Right lobe of liver (tissue), 6 donors: ENCODE data around the gene PALM3. TPM values are rescaled to one million over a fixed set of nuclear protein-coding genes. Genes with fewer than 3 reads are reported as not detected.
A peak's percentile ranks its signal among the peaks of the same experiment; 100 is the strongest.

Source experiments
- ATAC-seq, 4 donors: fragments of 200-7000 bp; cut with Tn5 transposase; one replicate each; pipeline ENCODE4 v1.9.1; 2020; ENCODE audit warnings: mild to moderate bottlenecking in 4 of 4, moderate library complexity in 4 of 4
- DNase-seq, 3 donors: peaks; one replicate each; pipeline ENCODE4 v3.0.0-alpha.2; 2020
- H3K27ac ChIP-seq, 3 donors: fragments of 200-600 bp; one replicate each; pipeline ENCODE4 v1.8.0; 2022
- H3K27me3 ChIP-seq, 2 donors: fragments of 200-600 bp; one replicate each; pipeline ENCODE4 v1.8.0; 2022
- H3K36me3 ChIP-seq, 4 donors: fragments of 200-600 bp; sonication (generic) in 1 of 4; one replicate each; pipeline versions ENCODE4 v1.5.1 to v1.8.0; 2017 to 2022; ENCODE audit warnings: control low read depth in 1 of 4
- H3K4me1 ChIP-seq, 4 donors: fragments of 200-600 bp; sonication (generic) in 1 of 4; one replicate each; pipeline versions ENCODE4 v1.5.1 to v1.8.0; 2017 to 2022; ENCODE audit warnings: control low read depth in 1 of 4
- H3K4me3 ChIP-seq, 3 donors: fragments of 200-600 bp; one replicate each; pipeline ENCODE4 v1.8.0; 2022
- H3K9me3 ChIP-seq, 4 donors: fragments of 200-600 bp; sonication (generic) in 1 of 4; one replicate each; pipeline versions ENCODE4 v1.5.1 to v1.8.0; 2017 to 2022; ENCODE audit warnings: control low read depth in 1 of 4
- POLR2A ChIP-seq: fragments of 450-650 bp; IDR thresholded peaks from one replicate; pipeline ENCODE4 v1.6.1; 2017; ENCODE audit warnings: antibody characterized with exemption, mild to moderate bottlenecking
- WGBS: methylation state at CpG from one replicate; pipeline ENCODE4 v1.1.6; 2018; ENCODE audit warnings: low coverage, low lambda C conversion rate; ENCODE audit not compliant: insufficient coverage; ENCODE audit errors: missing lambda C conversion rate; 5-methylcytosine and 5-hydroxymethylcytosine counted together
- intact Hi-C, 2 donors: fragments of 100-400 bp; cut with DNase I; formaldehyde crosslinking; loops; one replicate each; pipeline versions ENCODE4 v1.11.2 to v1.14.1; 2022
- total RNA-seq, 6 experiments: library from RNA; depleted of rRNA in 2 of 6; stranded (reverse); fragments of >200 nt in 2 of 6; fragmentation: NEBNext Ultra II Directional in 3 of 6; extraction: Animal tissue kit (Norgen Biotek cat#: 25700) in 3 of 6; gene quantifications; one replicate each; pipeline versions ENCODE4 v1.1.0 to v1.2.4, GENCODE V29; 2016 to 2023
- TF ChIP-seq, protein P1 (sequence below), 4 donors: fragments of 200-600 bp in 3 of 4; fragments of 450-650 bp in 1 of 4; IDR thresholded peaks; one replicate each; pipeline versions ENCODE4 v1.5.1 to v1.8.0; 2016 to 2022; ENCODE audit warnings: antibody characterized with exemption in 4 of 4, mild to moderate bottlenecking in 2 of 4
- donor health status: DM: no; HTN: yes; CAD: no.
- donor health status: DM: no; HTN: no; CAD: no.
- donor health status: DM: no; HTN: no; CAD: no.
- donor health status: DM: no; HTN: yes; CAD: no.
- donor health status: DM: no; HTN: yes; CAD: no.

The PALM3 gene
- total RNA-seq, 6 experiments from 2014 or later, result 5.3 to 33.9 (median 17.0) TPM

DNA sequence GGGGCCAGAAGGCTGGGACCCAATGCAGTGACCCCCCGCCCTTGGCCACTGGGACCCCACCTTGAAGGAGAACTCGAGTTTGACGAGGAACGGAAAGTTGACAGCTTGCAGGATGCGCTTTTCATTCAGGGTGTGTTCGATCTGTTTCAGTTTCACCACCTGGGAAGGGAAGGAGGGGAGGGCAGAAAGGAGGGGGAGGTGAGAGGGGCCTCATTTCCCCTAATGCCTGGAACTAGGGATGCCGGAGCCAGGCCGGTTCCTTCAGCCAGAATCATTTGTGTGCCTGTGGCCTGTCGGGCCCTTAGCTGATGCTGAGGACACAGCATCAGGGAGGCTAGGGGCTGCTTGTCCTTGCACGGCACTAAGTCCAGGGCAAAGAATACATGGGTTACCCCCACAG is 40.9 kb upstream of the PALM3 start:
- intact Hi-C loops, result no loop called here
- DNase-seq, result no peak
- Histone ChIP-seq H3K4me3 (no peak overlapping the region), H3K27me3 (no peaks in the 10 kb centered on the region), H3K4me1 (no peaks in the 10 kb centered on the region), H3K9me3 (no peaks in the 10 kb centered on the region), H3K36me3 (peaks cover 0 to 65% (median 25%) of the 10 kb centered on the region in 4 donors), H3K27ac (no peak overlapping the region)
- no peak for ATAC-seq
- no peak for TF ChIP-seq POLR2A
- TF ChIP-seq, protein P1, sequence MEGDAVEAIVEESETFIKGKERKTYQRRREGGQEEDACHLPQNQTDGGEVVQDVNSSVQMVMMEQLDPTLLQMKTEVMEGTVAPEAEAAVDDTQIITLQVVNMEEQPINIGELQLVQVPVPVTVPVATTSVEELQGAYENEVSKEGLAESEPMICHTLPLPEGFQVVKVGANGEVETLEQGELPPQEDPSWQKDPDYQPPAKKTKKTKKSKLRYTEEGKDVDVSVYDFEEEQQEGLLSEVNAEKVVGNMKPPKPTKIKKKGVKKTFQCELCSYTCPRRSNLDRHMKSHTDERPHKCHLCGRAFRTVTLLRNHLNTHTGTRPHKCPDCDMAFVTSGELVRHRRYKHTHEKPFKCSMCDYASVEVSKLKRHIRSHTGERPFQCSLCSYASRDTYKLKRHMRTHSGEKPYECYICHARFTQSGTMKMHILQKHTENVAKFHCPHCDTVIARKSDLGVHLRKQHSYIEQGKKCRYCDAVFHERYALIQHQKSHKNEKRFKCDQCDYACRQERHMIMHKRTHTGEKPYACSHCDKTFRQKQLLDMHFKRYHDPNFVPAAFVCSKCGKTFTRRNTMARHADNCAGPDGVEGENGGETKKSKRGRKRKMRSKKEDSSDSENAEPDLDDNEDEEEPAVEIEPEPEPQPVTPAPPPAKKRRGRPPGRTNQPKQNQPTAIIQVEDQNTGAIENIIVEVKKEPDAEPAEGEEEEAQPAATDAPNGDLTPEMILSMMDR (IDR thresholded peaks at IDR 0.05), result no peak
- WGBS, result 90% methylated on average over 6 of the region's 10 CpGs

DNA sequence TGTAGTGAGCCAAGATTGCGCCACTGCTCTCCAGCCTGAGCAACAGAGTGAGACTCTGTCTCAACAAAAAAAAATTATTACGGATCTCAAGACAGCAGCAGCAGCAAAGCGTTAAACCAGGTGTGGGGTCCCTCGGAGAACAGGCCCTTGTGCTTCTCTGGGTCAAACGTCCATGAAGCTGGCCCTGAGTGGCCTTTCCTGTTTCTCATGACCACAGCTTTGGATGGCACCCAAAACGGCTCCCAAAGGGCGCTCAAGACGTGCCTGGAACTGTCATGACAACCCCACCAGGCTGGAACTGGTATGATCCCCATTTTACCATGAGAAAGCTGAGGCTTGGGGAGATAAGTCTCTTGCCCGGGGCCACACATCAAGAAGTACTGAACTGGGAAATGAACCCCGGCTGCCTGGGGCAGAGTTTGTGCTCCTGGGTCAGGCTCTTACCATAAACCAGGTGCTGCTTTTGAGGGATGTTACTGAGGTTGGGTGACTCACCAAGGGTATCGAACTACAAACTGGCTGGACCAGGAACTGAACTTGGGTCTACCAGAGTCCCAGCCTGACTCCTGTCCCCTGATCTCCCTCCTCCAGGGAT is 40.3 kb upstream of the PALM3 start:
- TF ChIP-seq POLR2A, result no peak
- TF ChIP-seq, protein P1 (IDR thresholded peaks at IDR 0.05), result no peak
- peaks cover 0 to 71% (median 27%) of the 10 kb centered on the region in 4 donors for H3K36me3 ChIP-seq
- no peaks in the 10 kb centered on the region for H3K9me3 ChIP-seq
- DNase-seq (no peak), ATAC-seq (peak in 1 of 4 donors; percentile 15)
- 51% methylated on average over 8 of the region's 11 CpGs for WGBS
- H3K4me1 ChIP-seq, result no peaks in the 10 kb centered on the region
- no peak overlapping the region for H3K27ac ChIP-seq
- intact Hi-C loops, result no loop called here
- H3K4me3 ChIP-seq, result no peak overlapping the region
- H3K27me3 ChIP-seq, result no peaks in the 10 kb centered on the region

DNA sequence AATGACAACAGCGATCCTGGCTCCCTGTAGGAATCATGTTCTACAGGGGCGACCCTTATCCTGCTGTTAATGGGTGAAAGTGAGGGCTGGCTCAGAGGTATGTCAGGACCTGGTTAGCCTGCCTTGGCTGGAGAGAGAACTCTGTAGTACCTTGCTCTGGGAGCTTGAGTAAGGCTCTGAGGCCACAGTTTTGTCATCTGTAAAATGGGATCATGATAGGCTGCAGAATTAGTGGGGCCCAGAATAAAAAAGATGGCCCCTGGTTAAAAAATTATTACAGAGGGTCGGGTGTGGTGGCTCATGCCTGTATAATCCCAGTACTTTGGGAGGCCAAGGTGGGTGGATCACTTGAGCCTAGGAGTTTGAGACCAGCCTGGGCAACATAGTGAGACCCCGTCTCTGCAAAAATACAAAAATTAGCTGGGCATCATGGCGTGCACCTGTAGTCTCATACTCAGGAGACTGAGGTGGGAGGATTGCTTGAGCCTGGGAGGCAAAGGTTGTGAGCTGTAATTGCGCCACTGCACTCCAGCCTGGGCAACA is 39.2 kb upstream of the PALM3 start:
- Histone ChIP-seq H3K4me3 (no peak overlapping the region), H3K4me1 (no peaks in the 10 kb centered on the region), H3K27me3 (no peaks in the 10 kb centered on the region), H3K27ac (no peak overlapping the region), H3K36me3 (peaks cover 0 to 74% (median 27%) of the 10 kb centered on the region in 4 donors), H3K9me3 (no peaks in the 10 kb centered on the region)
- WGBS, result 82% methylated on average over 2 of the region's 6 CpGs
- DNase-seq, result no peak
- intact Hi-C loops, result no loop called here
- no peak for ATAC-seq
- TF ChIP-seq, protein P1 (IDR thresholded peaks at IDR 0.05), result no peak
- TF ChIP-seq POLR2A, result no peak

DNA sequence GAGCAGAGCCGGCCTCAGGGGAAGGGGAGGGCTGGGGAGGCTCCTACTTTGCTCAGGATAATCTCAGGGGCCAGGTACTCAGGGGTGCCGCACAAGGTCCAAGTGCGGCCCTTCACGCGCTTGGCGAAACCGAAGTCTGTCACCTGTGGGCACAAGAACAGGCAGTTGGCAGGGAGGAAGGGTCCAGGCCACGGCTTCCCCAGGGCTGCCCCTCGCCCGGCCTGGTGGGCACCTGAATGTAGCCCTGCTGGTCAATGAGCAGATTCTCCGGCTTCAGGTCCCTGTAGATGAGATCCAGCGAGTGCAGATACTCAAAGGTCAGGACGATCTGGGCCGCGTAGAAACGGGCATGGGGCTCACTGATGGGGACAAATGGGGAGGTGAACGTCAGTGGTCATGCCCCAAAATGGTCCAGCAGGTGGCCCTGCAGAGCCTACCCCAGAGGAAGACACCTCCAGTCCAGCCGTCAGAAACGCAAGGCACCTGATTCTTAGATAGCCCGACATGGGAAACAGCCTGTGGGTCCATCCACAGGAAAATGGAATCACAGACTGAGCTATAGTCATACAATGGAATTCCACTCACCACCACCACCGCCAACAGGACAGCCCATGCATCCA is 35.8 kb upstream of the PALM3 start:
- Histone ChIP-seq H3K36me3 (peaks cover 0 to 53% (median 12%) of the 10 kb centered on the region in 4 donors), H3K9me3 (peaks cover 0 to 4% (median 0%) of the 10 kb centered on the region in 4 donors), H3K4me1 (no peaks in the 10 kb centered on the region), H3K4me3 (no peak overlapping the region), H3K27ac (no peak overlapping the region), H3K27me3 (no peaks in the 10 kb centered on the region)
- intact Hi-C loops, result no loop called here
- WGBS, result 55% methylated on average over 9 of the region's 21 CpGs
- DNase-seq (no peak), ATAC-seq (peak; percentile 36 to 54 (median 44))
- TF ChIP-seq POLR2A, result no peak
- TF ChIP-seq, protein P1 (IDR thresholded peaks at IDR 0.05), result peak; percentile 16 to 34 (median 22)
